NCI-H446 treated with DMSO at 0.1 percent for 48 hours (cell line): ENCODE measurements around the gene REG1A.

Experiments
- DNase-seq: peaks from one replicate; lab custom pipeline; 2025; lab: John Stamatoyannopoulos, UW

Gene REG1A

DNA sequence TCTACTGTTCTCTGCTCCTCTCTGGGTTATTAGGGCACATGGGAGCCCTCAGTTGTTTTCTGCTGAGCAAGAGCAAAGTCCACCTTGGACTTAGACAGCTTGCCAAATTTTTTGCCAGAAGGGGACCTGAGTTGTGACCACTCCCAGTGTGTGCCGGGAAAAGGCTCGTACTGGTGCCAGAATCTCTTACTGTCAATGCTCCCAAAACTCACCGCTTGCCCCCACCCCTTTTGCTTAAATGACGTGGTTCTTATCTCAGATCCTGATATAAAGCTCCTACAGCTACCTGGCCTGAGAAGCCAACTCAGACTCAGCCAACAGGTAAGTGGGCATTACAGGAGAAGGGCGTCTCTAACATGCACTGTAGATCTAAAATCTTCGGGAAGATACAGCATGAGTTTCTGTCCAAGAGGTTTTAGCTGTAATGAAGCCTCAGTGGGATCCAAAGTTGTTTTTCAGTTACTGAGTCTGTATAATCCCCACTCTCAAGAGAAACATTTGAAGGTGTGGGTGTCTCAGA lies at the start of gene REG1A:
Gene REG1A, plus strand, starts transcription at position 295 of the 520 bp plus-strand sequence. CDS start 374 bp downstream, outside the sequence.
- DNase-seq, result no peak

GRCh38 chr2:79071078-79071477 lies 49.2 kb upstream of the REG1A start:
- no peak for DNase-seq

DNA sequence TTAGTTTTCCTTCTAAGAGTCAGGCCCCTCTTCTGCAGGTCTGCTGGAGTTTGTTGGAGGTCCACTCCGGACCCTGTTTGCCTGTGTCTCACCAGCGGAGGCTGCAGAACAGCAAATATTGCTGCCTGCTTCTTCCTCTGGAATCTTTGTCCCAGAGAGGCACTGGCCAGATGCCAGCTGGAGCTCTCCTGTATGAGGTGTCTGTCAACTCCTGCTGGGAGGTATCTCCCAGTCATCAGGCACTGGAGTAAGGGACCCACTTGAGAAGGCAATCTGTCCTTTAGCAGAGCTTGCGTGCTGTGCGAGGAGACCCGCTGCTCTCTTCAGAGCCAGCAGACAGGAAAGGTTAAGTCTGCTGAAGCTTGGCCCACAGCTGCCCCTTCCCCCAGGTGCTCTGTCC lies 37.3 kb upstream of the REG1A start:
- DNase-seq, result no peak

DNA sequence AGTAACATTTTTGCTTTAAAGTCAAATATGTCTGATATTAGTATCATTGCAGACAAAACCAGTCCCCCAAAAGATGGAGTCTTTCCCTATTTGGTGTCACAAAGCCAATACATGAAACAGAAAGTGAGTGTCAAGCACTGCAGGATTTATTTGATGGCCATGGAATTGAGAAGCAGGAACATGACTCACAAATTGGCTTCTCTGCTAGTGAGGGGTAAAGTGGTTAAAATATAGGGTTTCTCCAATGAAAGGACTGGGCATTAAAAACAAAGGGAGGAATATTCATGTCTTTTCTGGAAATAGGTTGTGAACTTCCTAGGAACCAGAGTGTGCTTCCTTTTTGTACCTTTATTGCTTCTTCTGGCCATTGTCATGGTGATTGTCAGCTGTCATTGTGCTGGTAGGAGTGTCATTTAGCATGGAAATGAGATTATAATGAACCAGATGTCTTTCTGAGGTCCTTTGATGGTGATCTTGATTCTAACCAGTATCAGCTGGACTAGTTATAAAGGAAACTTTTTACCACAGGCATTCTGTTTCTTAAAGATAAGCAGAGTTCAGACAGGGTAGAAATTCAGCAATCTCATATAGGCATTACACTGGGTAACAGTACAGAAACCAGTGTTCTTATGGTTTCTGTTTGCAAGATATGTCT lies 36.6 kb upstream of the REG1A start:
- DNase-seq, result no peak

- no peak for DNase-seq
Observed at GRCh38 chr2:79084495-79085135, 35.7 kb upstream of the REG1A start.

DNA sequence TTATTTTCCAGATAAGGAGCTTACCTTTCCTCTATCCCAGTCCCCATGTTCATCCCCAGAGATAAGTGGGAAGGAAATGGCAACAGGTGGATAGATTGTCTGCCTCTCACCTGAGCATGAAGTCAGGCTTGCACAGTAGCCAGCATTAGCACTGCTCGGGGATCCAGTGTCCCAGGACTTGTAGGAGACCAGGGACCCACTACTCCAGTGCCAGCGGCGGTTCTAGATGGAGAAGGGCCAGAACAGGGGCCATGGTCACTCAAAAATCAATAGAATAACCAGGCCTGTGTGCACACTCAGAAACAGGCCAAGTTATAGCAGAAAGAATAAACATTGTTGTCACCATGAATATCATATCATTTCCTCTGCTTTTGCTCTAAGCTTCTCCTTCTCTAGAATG lies 34.9 kb upstream of the REG1A start:
- no peak for DNase-seq

DNA sequence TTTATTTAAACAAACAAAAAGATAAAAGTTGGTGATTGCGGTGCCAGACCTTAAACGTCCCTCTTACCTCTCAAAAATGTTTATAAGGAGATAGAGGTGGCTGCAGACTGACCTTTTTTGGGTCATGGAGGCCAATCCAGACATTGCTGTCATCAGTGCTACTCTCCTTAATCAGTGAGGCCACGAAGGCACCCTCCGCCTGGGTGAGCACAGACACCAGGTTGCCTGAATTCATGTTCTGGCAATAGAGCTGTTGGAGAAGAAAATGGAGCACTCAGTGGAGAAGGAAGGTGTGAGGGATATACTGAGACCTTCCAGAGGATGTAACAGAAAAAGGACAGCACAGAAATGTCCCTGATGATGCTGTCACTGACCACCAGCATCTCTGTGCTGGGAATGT lies 34.0 kb upstream of the REG1A start:
- no peak for DNase-seq

GRCh38 chr2:79087785-79088364 lies 32.4 kb upstream of the REG1A start, which contains the start of gene REG1B:
Gene REG1B, minus strand, starts transcription at chr2:79087993. Its CDS starts 381 bp downstream, at chr2:79087612.
- DNase-seq, result no peak

GRCh38 chr2:79090693-79091092 lies 29.6 kb upstream of the REG1A start:
- no peak for DNase-seq

- DNase-seq, result no peak
Observed at GRCh38 chr2:79097843-79098242, 22.4 kb upstream of the REG1A start.

DNA sequence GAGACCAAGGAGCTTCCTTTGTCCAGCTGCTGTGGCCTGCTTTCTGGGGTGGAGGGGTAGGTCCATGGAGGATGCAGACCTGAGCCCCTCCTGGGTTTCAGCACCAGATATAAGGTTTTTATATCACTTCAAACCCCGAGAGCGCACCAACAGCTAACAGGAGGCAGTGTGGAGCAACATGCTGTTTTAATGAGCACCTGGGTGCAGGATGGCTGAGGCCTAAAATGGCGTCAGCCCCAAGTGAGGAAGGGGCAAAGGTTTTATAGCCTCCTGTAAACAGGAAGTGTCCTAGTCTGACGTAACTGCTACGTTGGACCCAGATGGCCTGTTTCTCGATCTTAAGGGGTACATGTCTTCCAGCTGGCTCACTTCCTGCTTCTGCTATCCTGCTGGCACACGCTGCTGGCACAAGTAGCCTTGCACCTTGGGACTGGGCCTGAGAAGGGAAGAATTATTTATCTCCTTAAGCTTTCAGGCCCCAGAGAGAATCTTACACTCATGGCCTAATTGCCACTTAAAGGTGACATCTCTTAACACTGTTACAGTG lies 21.1 kb upstream of the REG1A start:
- no peak for DNase-seq

DNA sequence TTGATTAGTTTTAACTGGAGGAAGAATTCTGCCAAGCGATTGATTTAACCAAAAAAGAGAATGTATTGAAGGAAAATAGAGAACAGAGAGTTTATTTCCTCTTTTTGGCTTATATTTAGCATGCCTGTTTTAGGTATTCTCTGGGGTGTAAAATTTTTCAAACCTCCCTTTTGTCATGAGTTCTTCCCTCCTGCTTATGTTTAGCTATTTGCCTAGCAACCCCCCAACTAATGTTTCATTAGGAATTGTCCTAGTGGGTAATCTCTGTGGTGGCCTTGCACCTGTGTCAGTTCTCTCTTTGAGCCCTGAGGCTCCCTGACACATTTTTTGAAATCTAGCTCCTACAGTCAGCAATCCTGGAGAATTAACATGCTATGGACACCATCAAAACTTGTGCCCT lies 20.0 kb upstream of the REG1A start:
- no peak for DNase-seq

DNA sequence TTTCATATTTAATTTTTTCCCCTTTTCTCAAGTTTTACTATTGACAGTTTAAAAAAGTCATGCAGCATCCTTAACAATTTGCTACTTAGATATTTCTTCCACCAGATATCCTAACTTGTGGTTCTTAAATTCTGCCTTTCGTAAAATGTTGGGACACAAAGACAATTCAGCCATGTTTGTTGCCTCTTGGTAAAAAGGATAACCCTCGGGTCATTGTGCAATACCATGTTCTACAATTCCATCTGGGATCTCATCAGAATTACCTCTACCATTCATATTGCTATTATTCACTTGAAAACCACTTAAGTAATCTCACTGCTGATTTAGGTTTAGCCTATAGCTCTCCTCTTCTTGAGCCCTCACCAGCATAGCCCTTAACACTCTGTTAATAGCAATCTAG lies 19.3 kb upstream of the REG1A start:
- no peak for DNase-seq

DNA sequence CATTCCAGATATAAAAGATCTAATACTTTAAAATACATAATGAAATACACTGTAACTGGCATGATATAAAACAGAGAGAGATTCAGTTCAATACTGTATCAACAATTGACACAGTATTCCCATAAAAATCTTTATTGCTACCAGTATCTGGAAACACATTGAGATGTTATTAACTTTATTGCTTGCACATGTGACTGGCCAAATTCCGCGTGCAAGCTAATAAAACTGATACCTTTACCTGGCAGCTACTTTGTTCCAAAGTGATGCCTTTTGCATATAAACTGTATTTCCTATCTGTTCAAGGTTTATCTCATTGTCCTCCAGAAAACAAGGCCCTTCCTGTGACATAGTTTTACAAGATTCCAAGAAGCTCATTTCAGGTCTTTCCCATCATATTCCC lies 17.1 kb upstream of the REG1A start:
- no peak for DNase-seq

DNA sequence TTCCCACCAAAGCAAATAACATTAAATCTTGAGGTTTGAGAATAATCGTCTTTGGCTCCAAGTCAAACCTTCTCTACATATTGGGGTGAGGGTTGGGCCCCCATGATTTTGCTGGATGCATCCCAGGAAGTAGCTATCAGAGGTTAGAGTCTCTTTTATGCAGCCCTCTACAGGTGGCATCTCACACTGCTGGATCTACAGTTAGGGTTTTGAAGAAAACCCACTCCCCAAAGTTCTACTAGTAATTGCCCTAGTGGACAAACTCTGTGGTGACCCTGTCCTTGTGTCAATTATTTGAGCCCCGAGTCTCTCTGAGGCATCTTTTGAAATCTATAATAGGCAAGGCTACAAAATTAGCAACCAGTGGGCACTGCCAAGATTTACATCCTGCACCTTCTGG lies 15.0 kb upstream of the REG1A start:
- DNase-seq, result no peak

DNA sequence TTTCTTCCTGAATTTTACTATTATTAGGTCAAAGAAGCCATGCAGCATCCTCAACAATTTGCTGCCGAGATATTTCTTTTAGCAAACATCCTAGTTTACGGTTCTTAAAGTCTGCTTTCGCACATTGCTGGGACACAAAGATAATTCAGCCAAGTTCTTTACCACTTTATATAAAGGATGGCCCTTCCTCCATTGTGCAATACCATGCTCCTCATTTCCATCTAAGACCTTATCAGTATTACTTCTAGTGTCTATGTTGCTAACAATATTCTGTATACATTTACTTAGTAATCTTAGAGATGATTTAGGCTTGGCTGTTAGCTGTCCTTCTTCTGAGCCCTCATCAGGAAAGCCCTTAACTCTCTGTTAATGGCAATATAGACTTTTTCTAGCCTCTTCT lies 8.0 kb upstream of the REG1A start:
- no peak for DNase-seq

DNA sequence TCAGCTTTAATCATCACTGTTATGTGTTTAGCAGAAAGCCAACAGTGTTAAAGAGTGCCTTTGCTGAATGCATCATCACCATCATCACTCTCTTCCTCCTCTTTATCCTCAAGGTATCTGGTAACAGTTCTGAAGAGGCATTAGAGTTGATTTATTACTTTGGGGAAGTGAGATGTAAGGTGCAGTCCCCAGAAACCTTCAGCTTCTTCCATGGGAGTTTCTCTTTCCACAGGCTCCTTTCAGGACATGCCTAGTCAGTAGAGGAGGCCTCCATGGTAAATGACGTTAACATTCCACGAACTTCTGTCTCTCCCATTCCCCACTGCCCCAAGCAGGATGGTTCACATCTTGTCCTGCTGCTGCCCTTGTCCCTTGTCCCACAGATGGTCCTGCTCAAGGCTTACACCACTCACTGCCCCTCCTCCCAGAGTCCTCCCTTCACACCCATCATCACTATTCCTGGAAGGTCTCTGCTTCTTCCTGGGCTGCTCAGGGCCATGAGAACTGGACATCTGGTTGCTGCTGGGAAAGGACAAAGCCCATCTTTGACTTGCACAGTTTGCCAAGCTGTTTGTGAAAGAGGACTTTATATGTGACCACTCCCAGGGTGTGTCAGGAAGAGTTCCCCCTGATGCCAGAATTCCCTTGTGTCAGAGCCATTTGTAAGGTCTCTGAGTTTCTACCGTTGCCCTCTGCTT lies 5.3 kb upstream of the REG1A start:
- no peak for DNase-seq

DNA sequence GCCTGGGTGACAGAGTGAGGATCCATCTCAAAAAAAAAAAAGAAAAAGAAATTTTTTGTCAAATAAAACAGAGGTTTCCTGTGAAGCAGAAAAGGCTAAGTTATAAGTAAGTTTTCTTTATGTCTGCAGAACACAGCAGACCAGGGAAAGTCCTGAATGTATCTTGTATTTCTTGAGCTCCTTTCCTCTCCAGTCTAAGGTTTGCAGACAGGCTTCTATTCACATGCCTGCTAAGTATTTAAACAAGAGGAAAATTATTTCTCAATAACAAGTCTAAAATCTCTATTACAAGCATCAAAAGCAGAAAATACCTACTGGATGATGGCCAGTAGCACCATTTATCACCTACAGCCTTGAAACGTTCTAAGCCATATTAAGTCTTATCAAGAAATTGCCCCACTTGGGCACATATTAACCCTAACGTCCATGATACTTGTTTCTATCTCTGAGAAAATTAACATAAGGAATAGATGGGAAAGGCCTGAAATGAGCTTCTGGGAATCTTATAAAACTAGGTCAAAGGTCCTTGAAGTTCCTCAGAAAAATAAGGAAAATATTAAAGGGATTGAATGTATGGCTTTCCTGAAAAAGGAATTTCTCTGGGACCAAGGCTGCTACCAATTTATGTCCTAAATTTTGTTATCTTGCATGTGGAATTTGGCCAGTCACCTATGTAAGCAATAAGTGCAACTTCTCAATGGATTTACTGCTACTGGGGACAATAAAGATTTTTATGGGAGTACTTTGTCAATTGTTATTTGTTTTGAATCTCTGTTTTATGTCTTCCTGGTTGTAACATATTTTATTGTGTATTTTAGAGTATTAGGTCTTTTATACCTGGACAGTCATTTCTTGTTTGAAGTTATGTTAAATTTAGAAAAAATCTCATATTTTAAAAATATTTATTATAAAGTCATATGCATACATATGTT lies 3.0 kb upstream of the REG1A start:
- no peak for DNase-seq

DNA sequence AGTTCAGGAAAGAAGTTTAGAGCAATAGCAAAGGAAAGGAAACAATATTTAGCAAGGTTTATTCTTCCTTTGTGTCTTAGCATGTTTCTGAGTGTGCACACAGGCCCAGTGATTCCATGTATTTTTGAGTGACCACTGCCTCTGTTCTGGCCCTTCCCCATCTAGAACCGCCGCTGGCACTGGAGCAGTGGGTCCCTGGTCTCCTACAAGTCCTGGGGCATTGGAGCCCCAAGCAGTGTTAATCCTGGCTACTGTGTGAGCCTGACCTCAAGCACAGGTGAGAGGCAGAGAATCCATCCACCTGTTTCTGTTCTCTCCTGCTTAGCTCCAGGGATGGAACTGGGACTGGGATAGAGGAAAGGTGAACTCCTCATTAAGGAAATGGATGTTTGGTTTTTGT lies 2.4 kb downstream of the REG1A start:
- no peak for DNase-seq

GRCh38 chr2:79124907-79125720 lies 4.8 kb downstream of the REG1A start:
- no peak for DNase-seq

- DNase-seq, result no peak
Observed at GRCh38 chr2:79125721-79125985, 5.4 kb downstream of the REG1A start.
